Measurements from ENCODE around the gene MBNL1.

The MBNL1 gene

DNA sequence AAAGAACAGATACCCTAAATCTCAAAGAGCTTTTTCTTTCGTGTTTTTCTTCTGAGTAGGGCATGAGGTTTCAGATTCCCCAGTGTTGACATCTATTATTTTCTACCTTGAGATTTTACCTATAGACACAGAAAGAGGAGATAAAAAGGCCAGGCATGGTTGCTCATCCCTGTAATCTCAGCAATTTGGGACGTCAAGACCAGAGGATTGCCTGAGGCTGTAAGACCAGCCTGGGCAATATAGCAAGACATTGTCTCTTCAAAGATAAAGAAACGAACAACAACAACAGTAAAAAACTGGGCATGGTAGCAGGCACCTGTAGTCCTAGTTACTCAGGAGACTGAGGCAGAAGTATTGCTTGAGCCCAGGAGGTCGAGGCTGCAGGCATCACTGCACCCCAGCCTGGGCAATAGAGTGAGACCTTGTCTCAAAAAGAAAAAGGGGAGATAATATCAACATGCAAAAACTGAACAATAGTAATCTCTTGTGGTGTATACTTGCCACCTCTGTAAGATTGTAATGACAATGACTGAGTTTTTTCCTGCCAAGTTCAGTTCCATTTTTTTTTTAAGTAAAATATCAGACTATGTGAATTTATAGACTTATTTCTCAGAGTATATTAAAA lies 71.3 kb downstream of the MBNL1 start (continued):
- TF ChIP-seq CSRNP3 (CRISPR knock-in tag; IDR thresholded peaks at IDR 0.05) (no peak), CSDC2 (CRISPR knock-in tag; IDR thresholded peaks at IDR 0.05) (no peak)

DNA sequence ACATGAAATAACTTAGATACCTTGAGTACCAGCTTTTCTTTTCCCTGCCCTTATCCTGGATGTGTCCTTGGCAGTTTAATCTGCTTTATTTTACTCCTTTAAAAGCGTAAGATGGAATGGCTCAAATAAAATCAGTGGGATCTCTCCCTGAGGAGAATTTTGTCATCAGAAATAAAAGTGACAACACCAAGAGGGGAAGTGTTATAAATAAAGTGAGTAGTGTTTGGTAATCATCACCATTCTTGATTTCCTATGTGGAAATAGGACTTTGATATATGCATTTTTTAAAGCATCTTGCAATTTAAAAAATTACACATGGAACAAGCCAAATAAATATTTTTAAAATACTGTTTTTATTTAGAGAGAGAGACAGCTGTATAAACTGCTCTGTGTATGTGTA lies 76.5 kb downstream of the MBNL1 start:
- ATAC-seq = no peak
- TF ChIP-seq PPARA (CRISPR knock-in tag; IDR thresholded peaks at IDR 0.05; ENCODE audit: borderline replicate concordance) (no peak), OSR1 (CRISPR knock-in tag; IDR thresholded peaks at IDR 0.05) (no peak), ZNF565 (CRISPR knock-in tag; conservative IDR thresholded peaks at IDR 0.05; ENCODE audit: low read depth) (no peak), ZNF8 (CRISPR knock-in tag; IDR thresholded peaks at IDR 0.05) (no peak), SNAI2 (CRISPR knock-in tag; IDR thresholded peaks at IDR 0.05) (no peak), CREB5 (CRISPR knock-in tag; IDR thresholded peaks at IDR 0.05; ENCODE audit: low read depth) (no peak), ESRRG (CRISPR knock-in tag; IDR thresholded peaks at IDR 0.05) (no peak), ZFP3 (CRISPR knock-in tag; IDR thresholded peaks at IDR 0.05) (no peak), ARNTL (CRISPR knock-in tag; IDR thresholded peaks at IDR 0.05; ENCODE audit: borderline replicate concordance, low read depth) (no peak), TOX (CRISPR knock-in tag; IDR thresholded peaks at IDR 0.05; ENCODE audit: borderline replicate concordance) (no peak), BACH2 (CRISPR knock-in tag; IDR thresholded peaks at IDR 0.05; ENCODE audit: borderline replicate concordance) (no peak), CSRNP3 (CRISPR knock-in tag; IDR thresholded peaks at IDR 0.05) (no peak), GLIS3 (CRISPR knock-in tag; IDR thresholded peaks at IDR 0.05) (no peak), ZFP30 (CRISPR knock-in tag; IDR thresholded peaks at IDR 0.05) (no peak), CSDC2 (CRISPR knock-in tag; IDR thresholded peaks at IDR 0.05) (no peak), ISL1 (CRISPR knock-in tag; IDR thresholded peaks at IDR 0.05) (no peak), RARB (CRISPR knock-in tag; IDR thresholded peaks at IDR 0.05) (no peak), TCF4 (CRISPR knock-in tag; IDR thresholded peaks at IDR 0.05; ENCODE audit: borderline replicate concordance) (no peak)
- TF ChIP-seq, protein P1, sequence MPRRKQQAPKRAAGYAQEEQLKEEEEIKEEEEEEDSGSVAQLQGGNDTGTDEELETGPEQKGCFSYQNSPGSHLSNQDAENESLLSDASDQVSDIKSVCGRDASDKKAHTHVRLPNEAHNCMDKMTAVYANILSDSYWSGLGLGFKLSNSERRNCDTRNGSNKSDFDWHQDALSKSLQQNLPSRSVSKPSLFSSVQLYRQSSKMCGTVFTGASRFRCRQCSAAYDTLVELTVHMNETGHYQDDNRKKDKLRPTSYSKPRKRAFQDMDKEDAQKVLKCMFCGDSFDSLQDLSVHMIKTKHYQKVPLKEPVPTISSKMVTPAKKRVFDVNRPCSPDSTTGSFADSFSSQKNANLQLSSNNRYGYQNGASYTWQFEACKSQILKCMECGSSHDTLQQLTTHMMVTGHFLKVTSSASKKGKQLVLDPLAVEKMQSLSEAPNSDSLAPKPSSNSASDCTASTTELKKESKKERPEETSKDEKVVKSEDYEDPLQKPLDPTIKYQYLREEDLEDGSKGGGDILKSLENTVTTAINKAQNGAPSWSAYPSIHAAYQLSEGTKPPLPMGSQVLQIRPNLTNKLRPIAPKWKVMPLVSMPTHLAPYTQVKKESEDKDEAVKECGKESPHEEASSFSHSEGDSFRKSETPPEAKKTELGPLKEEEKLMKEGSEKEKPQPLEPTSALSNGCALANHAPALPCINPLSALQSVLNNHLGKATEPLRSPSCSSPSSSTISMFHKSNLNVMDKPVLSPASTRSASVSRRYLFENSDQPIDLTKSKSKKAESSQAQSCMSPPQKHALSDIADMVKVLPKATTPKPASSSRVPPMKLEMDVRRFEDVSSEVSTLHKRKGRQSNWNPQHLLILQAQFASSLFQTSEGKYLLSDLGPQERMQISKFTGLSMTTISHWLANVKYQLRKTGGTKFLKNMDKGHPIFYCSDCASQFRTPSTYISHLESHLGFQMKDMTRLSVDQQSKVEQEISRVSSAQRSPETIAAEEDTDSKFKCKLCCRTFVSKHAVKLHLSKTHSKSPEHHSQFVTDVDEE (CRISPR knock-in tag; IDR thresholded peaks at IDR 0.05) = no peak
- TF ChIP-seq, protein P2, sequence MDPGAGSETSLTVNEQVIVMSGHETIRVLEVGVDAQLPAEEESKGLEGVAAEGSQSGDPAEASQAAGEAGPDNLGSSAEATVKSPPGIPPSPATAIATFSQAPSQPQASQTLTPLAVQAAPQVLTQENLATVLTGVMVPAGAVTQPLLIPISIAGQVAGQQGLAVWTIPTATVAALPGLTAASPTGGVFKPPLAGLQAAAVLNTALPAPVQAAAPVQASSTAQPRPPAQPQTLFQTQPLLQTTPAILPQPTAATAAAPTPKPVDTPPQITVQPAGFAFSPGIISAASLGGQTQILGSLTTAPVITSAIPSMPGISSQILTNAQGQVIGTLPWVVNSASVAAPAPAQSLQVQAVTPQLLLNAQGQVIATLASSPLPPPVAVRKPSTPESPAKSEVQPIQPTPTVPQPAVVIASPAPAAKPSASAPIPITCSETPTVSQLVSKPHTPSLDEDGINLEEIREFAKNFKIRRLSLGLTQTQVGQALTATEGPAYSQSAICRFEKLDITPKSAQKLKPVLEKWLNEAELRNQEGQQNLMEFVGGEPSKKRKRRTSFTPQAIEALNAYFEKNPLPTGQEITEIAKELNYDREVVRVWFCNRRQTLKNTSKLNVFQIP (CRISPR knock-in tag; IDR thresholded peaks at IDR 0.05; ENCODE audit: borderline replicate concordance, low read depth) = no peak

DNA sequence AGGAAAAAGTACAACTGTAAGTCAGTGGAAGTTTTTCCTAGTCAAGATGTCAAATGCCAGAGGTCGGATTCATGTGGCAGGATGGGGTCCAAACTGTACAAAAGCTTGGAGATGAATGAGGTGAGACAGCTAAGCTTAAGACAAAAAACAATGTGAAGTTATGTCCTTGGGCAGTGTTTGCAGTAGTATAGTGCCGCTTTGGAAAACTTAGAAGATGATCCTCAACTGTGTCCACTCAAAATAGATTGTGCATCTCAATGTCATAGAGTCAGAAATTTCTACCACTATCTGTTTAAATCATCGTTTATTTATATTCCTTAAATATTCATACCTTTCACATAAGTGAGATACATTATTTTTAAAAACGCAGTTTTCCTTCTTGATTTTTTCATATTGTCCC lies 77.3 kb downstream of the MBNL1 start:
- ATAC-seq = no peak

DNA sequence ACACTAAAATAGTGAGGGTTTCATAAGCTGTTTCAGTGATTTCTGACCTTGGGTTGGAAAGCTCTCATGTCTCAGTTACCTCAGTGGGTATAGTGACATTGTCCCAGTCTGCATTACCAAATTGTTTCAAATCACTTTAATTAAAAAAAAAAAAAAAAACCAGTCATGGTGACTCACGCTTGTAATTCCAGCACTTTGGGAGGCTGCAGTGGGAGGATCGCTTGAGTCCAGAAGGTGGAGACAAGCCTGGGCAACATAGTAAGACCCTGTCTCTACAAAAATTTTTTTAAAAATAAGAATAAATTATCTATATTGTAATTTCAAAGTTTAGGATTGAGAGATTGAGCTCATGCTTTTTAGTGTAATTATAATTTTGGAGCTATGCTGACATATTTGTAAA lies 78.0 kb downstream of the MBNL1 start:
- TF ChIP-seq RARB (CRISPR knock-in tag; IDR thresholded peaks at IDR 0.05) = no peak
- TF ChIP-seq ZC3H10 (CRISPR knock-in tag; IDR thresholded peaks at IDR 0.05) = no peak
- no peak for TF ChIP-seq CSDC2 (CRISPR knock-in tag; IDR thresholded peaks at IDR 0.05)
- TF ChIP-seq ZNF70 (CRISPR knock-in tag; IDR thresholded peaks at IDR 0.05) = no peak
- TF ChIP-seq CREB5 (CRISPR knock-in tag; IDR thresholded peaks at IDR 0.05; ENCODE audit: low read depth) = no peak
- no peak for TF ChIP-seq ZNF8 (CRISPR knock-in tag; IDR thresholded peaks at IDR 0.05)
- no peak for TF ChIP-seq ESRRG (CRISPR knock-in tag; IDR thresholded peaks at IDR 0.05)
- no peak for TF ChIP-seq SNAI2 (CRISPR knock-in tag; IDR thresholded peaks at IDR 0.05)
- TF ChIP-seq TOX (CRISPR knock-in tag; IDR thresholded peaks at IDR 0.05; ENCODE audit: borderline replicate concordance) = no peak
- no peak for TF ChIP-seq TCF4 (CRISPR knock-in tag; IDR thresholded peaks at IDR 0.05; ENCODE audit: borderline replicate concordance)
- TF ChIP-seq PPARA (CRISPR knock-in tag; IDR thresholded peaks at IDR 0.05; ENCODE audit: borderline replicate concordance) = no peak
- no peak for TF ChIP-seq ZFP30 (CRISPR knock-in tag; IDR thresholded peaks at IDR 0.05)
- no peak for ATAC-seq

More for the DNA sequence above, 77.3 kb downstream of the MBNL1 start:
- TF ChIP-seq PPARA (CRISPR knock-in tag; IDR thresholded peaks at IDR 0.05; ENCODE audit: borderline replicate concordance) = no peak
